Mesenchymal stem cell (in vitro differentiated cells and primary cell): Measurements from ENCODE around the gene ZFYVE21.

ENCODE experiments used
- DNase-seq: peaks from one replicate; pipeline ENCODE4 v3.0.0-alpha.2; 2013
- H2AFZ ChIP-seq: one replicate; pipeline ENCODE4 v1.6.1; 2013; ENCODE audit warnings: low read depth, mild to moderate bottlenecking, control low read depth, inconsistent platforms, low read length, moderate library complexity
- H2AK5ac ChIP-seq: 2 replicates; pipeline ENCODE4 v1.6.1; 2013; ENCODE audit warnings: low read length, moderate library complexity, mild to moderate bottlenecking, inconsistent platforms; ENCODE audit not compliant: severe bottlenecking
- H2BK120ac ChIP-seq: one replicate; pipeline ENCODE4 v1.6.1; 2013; ENCODE audit warnings: low read depth, mild to moderate bottlenecking, inconsistent platforms, low read length, moderate library complexity
- H2BK12ac ChIP-seq, 2 experiments: one replicate each; pipeline ENCODE4 v1.6.1; 2013; ENCODE audit warnings: inconsistent platforms in 2 of 2, low read length in 2 of 2, mild to moderate bottlenecking in 2 of 2, moderate library complexity in 2 of 2, control low read depth in 1 of 2
- H2BK15ac ChIP-seq: one replicate; pipeline ENCODE4 v1.6.1; 2013; ENCODE audit warnings: mild to moderate bottlenecking, low read depth, inconsistent platforms; ENCODE audit not compliant: poor library complexity, severe bottlenecking
- H2BK5ac ChIP-seq: 2 replicates; pipeline ENCODE4 v1.6.1; 2013; ENCODE audit warnings: low read depth, mild to moderate bottlenecking, low read length, control low read depth, inconsistent platforms; ENCODE audit not compliant: poor library complexity, severe bottlenecking
- H3K14ac ChIP-seq, 2 experiments: one replicate each; pipeline ENCODE4 v1.6.1; 2013; ENCODE audit warnings: inconsistent platforms in 2 of 2, low read length in 2 of 2, control low read depth in 1 of 2, mild to moderate bottlenecking in 1 of 2, moderate library complexity in 1 of 2
- H3K18ac ChIP-seq, 2 experiments: one replicate each; pipeline ENCODE4 v1.6.1; 2013; ENCODE audit warnings: inconsistent platforms in 2 of 2, low read length in 2 of 2, control low read depth in 1 of 2, low read depth in 1 of 2, mild to moderate bottlenecking in 1 of 2
- H3K23ac ChIP-seq, 2 experiments: one replicate each; pipeline ENCODE4 v1.6.1; 2013; ENCODE audit warnings: inconsistent platforms in 2 of 2, low read length in 2 of 2, mild to moderate bottlenecking in 2 of 2, moderate library complexity in 2 of 2, control low read depth in 1 of 2
- H3K27ac ChIP-seq: 2 replicates; pipeline ENCODE4 v1.5.1; 2013; ENCODE audit warnings: mild to moderate bottlenecking, moderate library complexity, low read length, control low read depth, inconsistent platforms; ENCODE audit not compliant: poor library complexity, severe bottlenecking
- H3K27me3 ChIP-seq, 2 experiments: 2 replicates each; pipeline versions ENCODE4 v1.6.1 to v1.7.0; 2013; ENCODE audit warnings: low read length in 2 of 2, mild to moderate bottlenecking in 2 of 2, moderate library complexity in 2 of 2, control low read depth in 1 of 2, inconsistent platforms in 1 of 2; ENCODE audit not compliant: control insufficient read depth in 1 of 2, insufficient read depth in 1 of 2
- H3K36me3 ChIP-seq, 2 experiments: 2 replicates each; pipeline versions ENCODE4 v1.6.1 to v1.7.0; 2013; ENCODE audit warnings: low read length in 2 of 2, control low read depth in 1 of 2, inconsistent platforms in 1 of 2, low read depth in 1 of 2, mild to moderate bottlenecking in 1 of 2; ENCODE audit not compliant: insufficient read depth in 2 of 2, control insufficient read depth in 1 of 2
- H3K4ac ChIP-seq, 2 experiments: one replicate each; pipeline ENCODE4 v1.6.1; 2013; ENCODE audit warnings: inconsistent platforms in 2 of 2, low read length in 2 of 2, mild to moderate bottlenecking in 2 of 2, moderate library complexity in 2 of 2, control low read depth in 1 of 2, low read depth in 1 of 2
- H3K4me1 ChIP-seq: 2 replicates; pipeline ENCODE4 v1.6.1; 2013; ENCODE audit warnings: low read depth, low read length, control low read depth; ENCODE audit not compliant: control insufficient read depth, insufficient read depth
- H3K4me2 ChIP-seq: 2 replicates; pipeline ENCODE4 v1.6.1; 2013; ENCODE audit warnings: low read length, mild to moderate bottlenecking, inconsistent platforms; ENCODE audit not compliant: poor library complexity, severe bottlenecking
- H3K4me3 ChIP-seq, 2 experiments: 2 replicates each; pipeline versions ENCODE4 v1.5.1 to v1.7.0; 2013; ENCODE audit warnings: low read length in 2 of 2, mild to moderate bottlenecking in 2 of 2, control low read depth in 1 of 2, low read depth in 1 of 2; ENCODE audit not compliant: insufficient read depth in 1 of 2
- H3K79me1 ChIP-seq: replicated peaks from 2 replicates; pipeline ENCODE4 v1.6.1; 2013; ENCODE audit warnings: mild to moderate bottlenecking, control low read depth, low read length, inconsistent platforms; ENCODE audit not compliant: poor library complexity, severe bottlenecking
- H3K9ac ChIP-seq: 2 replicates; pipeline ENCODE4 v1.7.0; 2013; ENCODE audit warnings: mild to moderate bottlenecking, low read length, moderate library complexity
- H3K9me3 ChIP-seq: 2 replicates; pipeline ENCODE4 v1.7.0; 2013; ENCODE audit warnings: mild to moderate bottlenecking, low read length; ENCODE audit not compliant: control insufficient read depth
- H4K8ac ChIP-seq: one replicate; pipeline ENCODE4 v1.6.1; 2013; ENCODE audit warnings: inconsistent platforms, mild to moderate bottlenecking, low read length, moderate library complexity
- H4K91ac ChIP-seq: one replicate; pipeline ENCODE4 v1.6.1; 2013; ENCODE audit warnings: mild to moderate bottlenecking, low read length, inconsistent platforms
- WGBS: methylation state at CpG from one replicate; pipeline ENCODE4 v1.1.7; 2013; ENCODE audit warnings: mixed read lengths; 5-methylcytosine and 5-hydroxymethylcytosine counted together

The ZFYVE21 gene

DNA sequence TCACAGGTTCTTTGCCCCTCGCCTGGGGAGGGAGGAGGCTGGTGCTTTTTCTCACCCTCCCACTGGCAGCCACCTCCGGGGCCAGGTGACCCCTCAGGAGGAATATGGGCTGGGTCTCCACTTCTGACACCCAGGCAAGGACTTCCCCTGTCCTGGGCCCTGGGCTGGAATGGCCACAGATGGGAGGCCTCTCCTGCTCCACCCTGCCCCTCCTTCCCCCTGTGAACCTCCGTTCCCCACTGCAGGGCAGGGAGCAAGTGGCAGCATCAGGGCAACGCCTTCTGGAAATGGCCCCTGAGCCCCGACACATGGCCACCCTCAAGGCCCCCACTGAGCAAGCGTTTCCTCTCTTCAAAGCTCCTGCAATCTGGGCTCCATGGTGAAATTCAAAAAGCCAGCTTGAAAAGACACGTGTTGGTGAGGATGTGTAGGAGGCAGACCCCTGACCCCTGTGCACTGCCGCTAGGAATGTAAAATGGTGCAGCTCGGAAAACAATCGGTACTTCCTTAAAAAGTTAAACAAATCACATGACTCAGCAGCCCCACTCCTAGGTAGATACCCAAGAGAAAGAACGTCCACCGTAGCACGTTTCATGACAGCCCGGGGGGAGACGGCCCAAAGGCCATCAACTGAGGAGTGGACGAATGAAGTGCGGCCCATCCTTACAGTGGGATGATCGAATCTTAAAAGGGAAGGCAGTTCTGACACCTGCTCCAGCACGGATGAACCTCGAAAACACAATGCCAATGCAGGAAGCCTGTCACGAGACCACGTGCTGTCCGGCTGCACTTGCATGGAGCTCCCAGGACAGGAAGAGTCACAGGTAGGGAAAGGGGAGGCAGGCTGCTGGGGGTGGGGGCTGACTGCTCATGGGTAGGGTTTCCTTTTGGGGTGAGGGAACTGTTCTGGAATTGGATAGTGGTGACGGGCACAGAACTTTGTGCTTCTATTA lies 11.9 kb upstream of the ZFYVE21 start:
- DNase-seq, result no peak
- WGBS, result 89% methylated on average over 23 of the region's 24 CpGs

DNA sequence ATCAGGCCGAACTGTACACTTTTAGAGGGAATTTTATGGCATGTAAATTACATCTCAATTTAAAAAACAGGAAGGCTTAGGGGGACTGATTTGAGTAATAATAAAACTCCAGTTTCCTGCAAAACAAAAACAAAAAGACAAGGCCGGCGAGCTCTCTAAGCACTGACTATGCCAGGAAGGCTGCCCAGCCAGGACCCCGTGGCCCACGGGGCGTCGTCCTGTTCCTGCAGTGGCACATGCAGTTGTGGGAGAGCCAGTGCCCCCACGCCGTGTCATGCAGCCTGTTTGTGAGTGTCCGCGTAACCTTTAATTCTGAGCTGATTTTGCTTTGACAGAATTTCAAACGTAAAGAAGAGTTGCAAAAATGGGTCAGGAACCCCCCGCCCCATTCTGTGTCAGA lies 10.9 kb upstream of the ZFYVE21 start:
- Histone ChIP-seq H3K4me1 (peaks cover 17% of the 10 kb centered on the region), H3K27me3 (no peaks in the 10 kb centered on the region), H2BK15ac (no peak overlapping the region), H4K91ac (no peak overlapping the region), H2BK120ac (peak overlapping the region; percentile 9), H3K18ac (no peak overlapping the region), H3K36me3 (peaks cover 88 to 96% of the 10 kb centered on the region in 2 experiments), H3K14ac (no peak overlapping the region), H2BK12ac (no peak overlapping the region), H3K79me1 (peaks cover 58% of the 10 kb centered on the region), H2AFZ (no peak overlapping the region), H3K9me3 (no peaks in the 10 kb centered on the region), H3K23ac (no peak overlapping the region), H3K4ac (no peak overlapping the region), H2AK5ac (no peak overlapping the region), H3K9ac (no peak overlapping the region), H3K4me3 (no peak overlapping the region), H3K27ac (no peak overlapping the region), H2BK5ac (no peak overlapping the region), H4K8ac (no peak overlapping the region), H3K4me2 (no peak overlapping the region)
- 95% methylated on average over 12 of the region's 13 CpGs for WGBS
- no peak for DNase-seq

More for the DNA sequence above, 11.9 kb upstream of the ZFYVE21 start:
- no peak overlapping the region for H2BK5ac ChIP-seq
- no peak overlapping the region for H2AK5ac ChIP-seq
- H3K27ac ChIP-seq, result no peak overlapping the region
- H3K23ac ChIP-seq, result no peak overlapping the region
- H2BK12ac ChIP-seq, result no peak overlapping the region
- H2AFZ ChIP-seq, result no peak overlapping the region
- H3K4ac ChIP-seq, result no peak overlapping the region
- H4K91ac ChIP-seq, result peak overlapping the region; percentile 62
- H3K79me1 ChIP-seq, result peaks cover 65% of the 10 kb centered on the region
- H3K18ac ChIP-seq, result no peak overlapping the region
- H2BK120ac ChIP-seq, result no peak overlapping the region
- H4K8ac ChIP-seq, result peak overlapping the region; percentile 41
- no peaks in the 10 kb centered on the region for H3K27me3 ChIP-seq
- H3K4me1 ChIP-seq, result peaks cover 21% of the 10 kb centered on the region
- no peak overlapping the region for H3K4me3 ChIP-seq
- H3K4me2 ChIP-seq, result no peak overlapping the region
- peaks cover 88 to 96% of the 10 kb centered on the region in 2 experiments for H3K36me3 ChIP-seq
- H3K9ac ChIP-seq, result no peak overlapping the region
- no peak overlapping the region for H3K14ac ChIP-seq
- H2BK15ac ChIP-seq, result no peak overlapping the region
- H3K9me3 ChIP-seq, result no peaks in the 10 kb centered on the region

- Histone ChIP-seq H3K79me1 (peaks cover 58% of the 10 kb centered on the region), H3K27ac (no peak overlapping the region), H2BK120ac (no peak overlapping the region), H3K9ac (no peak overlapping the region), H3K4me1 (peaks cover 13% of the 10 kb centered on the region), H2BK15ac (no peak overlapping the region), H4K8ac (no peak overlapping the region), H2AK5ac (no peak overlapping the region), H3K36me3 (peaks cover 87 to 96% of the 10 kb centered on the region in 2 experiments), H3K4ac (no peak overlapping the region), H3K23ac (no peak overlapping the region), H2AFZ (no peak overlapping the region), H2BK5ac (no peak overlapping the region), H4K91ac (no peak overlapping the region), H3K27me3 (no peaks in the 10 kb centered on the region), H3K4me3 (no peak overlapping the region), H3K18ac (no peak overlapping the region), H2BK12ac (no peak overlapping the region), H3K4me2 (no peak overlapping the region), H3K14ac (no peak overlapping the region), H3K9me3 (no peaks in the 10 kb centered on the region)
- no peak for DNase-seq
- WGBS, result 91% methylated on average over 15 of the region's 15 CpGs
These were observed 10.5 kb upstream of the ZFYVE21 start for GRCh38 chr14:103705118-103705503.

DNA sequence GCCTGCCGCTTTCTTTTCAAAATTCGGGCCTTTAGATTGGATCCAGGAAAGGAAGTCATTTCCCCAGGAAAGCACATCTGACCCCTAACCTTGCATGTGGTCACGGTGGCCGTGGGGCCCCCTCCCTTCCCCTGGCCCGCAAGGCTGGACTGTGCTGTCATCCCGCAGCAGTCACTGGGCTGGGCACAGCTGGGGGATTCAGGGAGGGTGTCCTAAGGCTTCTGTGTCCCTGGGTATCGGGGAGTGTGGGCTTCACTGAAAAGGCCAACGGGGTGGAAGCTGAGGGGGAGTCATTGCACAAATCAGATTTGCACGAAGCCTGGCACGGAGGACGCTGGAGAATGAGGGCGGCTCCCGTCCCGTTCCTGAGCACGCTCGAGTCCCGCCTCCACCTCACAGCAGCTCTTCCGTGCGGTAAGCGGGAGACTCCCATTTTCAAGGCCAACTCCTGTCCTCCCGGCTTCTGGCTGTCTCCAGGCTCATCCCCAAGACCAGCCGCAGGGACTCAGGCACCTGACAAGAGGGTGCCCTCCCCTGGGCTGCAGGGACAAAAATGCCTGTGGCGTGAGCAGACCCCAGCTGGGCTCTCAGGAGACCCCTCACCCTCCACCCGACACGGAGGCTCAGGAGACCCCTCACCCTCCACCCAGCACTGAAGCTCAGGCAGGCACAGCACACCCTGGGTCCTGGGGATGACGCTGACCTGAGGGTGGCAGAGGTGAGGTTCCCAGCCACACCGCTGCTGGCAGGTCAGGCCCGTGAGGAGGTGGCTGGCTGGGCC lies 9.9 kb upstream of the ZFYVE21 start:
- Histone ChIP-seq H2BK12ac (no peak overlapping the region), H3K18ac (no peak overlapping the region), H3K36me3 (peaks cover 85 to 91% of the 10 kb centered on the region in 2 experiments), H2BK5ac (no peak overlapping the region), H3K27ac (no peak overlapping the region), H4K91ac (no peak overlapping the region), H3K4me1 (peaks cover 7% of the 10 kb centered on the region), H3K9ac (no peak overlapping the region), H4K8ac (no peak overlapping the region), H3K27me3 (no peaks in the 10 kb centered on the region), H3K14ac (no peak overlapping the region), H3K4me3 (peak overlapping the region in 1 of 2 experiments; percentile 14), H3K4me2 (no peak overlapping the region), H2BK120ac (no peak overlapping the region), H3K9me3 (no peaks in the 10 kb centered on the region), H2AK5ac (no peak overlapping the region), H2AFZ (no peak overlapping the region), H2BK15ac (no peak overlapping the region), H3K23ac (no peak overlapping the region), H3K79me1 (peaks cover 52% of the 10 kb centered on the region), H3K4ac (no peak overlapping the region)
- WGBS, result 88% methylated on average over 27 of the region's 28 CpGs
- DNase-seq, result no peak
